Common myeloid progenitor, CD34-positive (primary cell): ENCODE results near the gene C1QL1.

ENCODE experiments used
- CTCF ChIA-PET: fragments of 350-600 bp; sonication (Branson Sonifier 250); formaldehyde crosslinking; loops from one replicate; lab custom pipeline; 2021; ENCODE audit warnings: antibody characterized with exemption; lab: Charles Lee
- POLR2A ChIA-PET: fragments of 350-600 bp; sonication (Branson Sonifier 250); formaldehyde crosslinking; loops from one replicate; lab custom pipeline; 2021; ENCODE audit warnings: antibody characterized with exemption; lab: Charles Lee
- DNase-seq, 3 donors: peaks; one replicate each; pipeline versions ENCODE4 v3.0.0 to v3.0.0-alpha.2; 2013
- H3K27ac ChIP-seq, 2 experiments: 1 replicate in 1 of 2; 2 replicates in 1 of 2; pipeline ENCODE4 v1.7.0; 2013; ENCODE audit warnings: inconsistent platforms in 2 of 2, low read length in 2 of 2, mild to moderate bottlenecking in 2 of 2, low read depth in 1 of 2, moderate library complexity in 1 of 2; ENCODE audit not compliant: severe bottlenecking in 2 of 2, insufficient read depth in 1 of 2, poor library complexity in 1 of 2
- H3K27me3 ChIP-seq, 5 experiments: replicated peaks in 2 of 5; 1 replicate in 3 of 5; 2 replicates in 2 of 5; pipeline versions ENCODE4 v1.6.1 to v1.7.0; 2013; ENCODE audit warnings: low read length in 4 of 5, mild to moderate bottlenecking in 2 of 5, moderate library complexity in 2 of 5, inconsistent platforms in 1 of 5; ENCODE audit not compliant: insufficient read depth in 5 of 5, control insufficient read depth in 4 of 5
- H3K36me3 ChIP-seq, 4 experiments: 1 replicate in 2 of 4; 2 replicates in 2 of 4; pipeline versions ENCODE4 v1.6.1 to v1.7.0; 2013; ENCODE audit warnings: low read length in 3 of 4, control low read depth in 1 of 4, mild to moderate bottlenecking in 1 of 4; ENCODE audit not compliant: control insufficient read depth in 4 of 4, insufficient read depth in 4 of 4
- H3K4me1 ChIP-seq, 4 experiments: 1 replicate in 3 of 4; 2 replicates in 1 of 4; pipeline versions ENCODE4 v1.6.1 to v1.7.1; 2013; ENCODE audit warnings: low read length in 3 of 4, mild to moderate bottlenecking in 3 of 4, control low read depth in 1 of 4, inconsistent platforms in 1 of 4, moderate library complexity in 1 of 4; ENCODE audit not compliant: control insufficient read depth in 4 of 4, insufficient read depth in 4 of 4; ENCODE audit errors: control extremely low read depth in 1 of 4
- H3K4me3 ChIP-seq, 7 experiments: 1 replicate in 4 of 7; 2 replicates in 3 of 7; pipeline versions ENCODE4 v1.5.1 to v1.7.0; 2013; ENCODE audit warnings: mild to moderate bottlenecking in 7 of 7, low read length in 6 of 7, moderate library complexity in 6 of 7, inconsistent platforms in 2 of 7, low read depth in 2 of 7, control low read depth in 1 of 7; ENCODE audit not compliant: insufficient read depth in 4 of 7, control insufficient read depth in 1 of 7; ENCODE audit errors: extremely low read depth in 1 of 7
- H3K9me3 ChIP-seq, 5 experiments: 1 replicate in 4 of 5; 2 replicates in 1 of 5; pipeline versions ENCODE4 v1.6.1 to v1.7.1; 2013; ENCODE audit warnings: low read length in 4 of 5, mild to moderate bottlenecking in 2 of 5, inconsistent platforms in 1 of 5, low read depth in 1 of 5, moderate library complexity in 1 of 5; ENCODE audit not compliant: control insufficient read depth in 4 of 5, insufficient read depth in 2 of 5; ENCODE audit errors: control extremely low read depth in 1 of 5
- WGBS: methylation state at CpG from one replicate; pipeline ENCODE4 v1.1.5; 2013; ENCODE audit not compliant: insufficient coverage; 5-methylcytosine and 5-hydroxymethylcytosine counted together

Gene C1QL1

GRCh38 chr17:44931376-44931775 lies 36.7 kb downstream of the C1QL1 start:
- 100% methylated on average over 4 of the region's 5 CpGs for WGBS
- no peak for DNase-seq
- Histone ChIP-seq H3K27me3 (no peaks in the 10 kb centered on the region), H3K36me3 (peaks cover 0 to 97% (median 56%) of the 10 kb centered on the region in 4 experiments), H3K27ac (no peak overlapping the region), H3K4me1 (no peaks in the 10 kb centered on the region), H3K4me3 (no peak overlapping the region), H3K9me3 (no peaks in the 10 kb centered on the region)
- ChIA-PET CTCF (interaction anchor here (1.7 to 3.4 kb wide), 2 partner anchors 11 to 13 kb away, joined by 6 to 17 read pairs; no protein-coding TSS in a partner anchor), POLR2A (interaction anchor here (0.8 to 1.1 kb wide), 2 partner anchors 30 to 217 kb away, joined by 3 read pairs; partner anchors contain the start of gene HEXIM1)

GRCh38 chr17:44930667-44931066 lies 37.4 kb downstream of the C1QL1 start:
- no peak for DNase-seq
- no peaks in the 10 kb centered on the region for H3K9me3 ChIP-seq
- H3K4me1 ChIP-seq = no peaks in the 10 kb centered on the region
- 100% methylated on average over 5 of the region's 6 CpGs for WGBS
- no peak overlapping the region for H3K27ac ChIP-seq
- no peaks in the 10 kb centered on the region for H3K27me3 ChIP-seq
- ChIA-PET POLR2A (interaction anchor here (1.1 kb wide), 1 partner anchor 29 kb away, joined by 3 read pairs; no protein-coding TSS in a partner anchor), CTCF (interaction anchor here (3.4 kb wide), 1 partner anchor 10 kb away, joined by 17 read pairs; no protein-coding TSS in a partner anchor)
- H3K4me3 ChIP-seq = no peak overlapping the region
- peaks cover 0 to 98% (median 58%) of the 10 kb centered on the region in 4 experiments for H3K36me3 ChIP-seq

- H3K27ac ChIP-seq = no peak overlapping the region
- H3K9me3 ChIP-seq = no peaks in the 10 kb centered on the region
- no peak overlapping the region for H3K4me3 ChIP-seq
- ChIA-PET POLR2A (no interaction called here), CTCF (interaction anchor here (0.9 kb wide), 1 partner anchor 171 kb away, joined by 5 read pairs; no protein-coding TSS in a partner anchor)
- no peak for DNase-seq
- H3K4me1 ChIP-seq = no peaks in the 10 kb centered on the region
- H3K27me3 ChIP-seq = no peaks in the 10 kb centered on the region
- 97% methylated on average over 6 of the region's 7 CpGs for WGBS
- H3K36me3 ChIP-seq = peaks cover 0 to 83% (median 49%) of the 10 kb centered on the region in 4 experiments
Measured at GRCh38 chr17:44928950-44929720, 39.0 kb downstream of the C1QL1 start.

DNA sequence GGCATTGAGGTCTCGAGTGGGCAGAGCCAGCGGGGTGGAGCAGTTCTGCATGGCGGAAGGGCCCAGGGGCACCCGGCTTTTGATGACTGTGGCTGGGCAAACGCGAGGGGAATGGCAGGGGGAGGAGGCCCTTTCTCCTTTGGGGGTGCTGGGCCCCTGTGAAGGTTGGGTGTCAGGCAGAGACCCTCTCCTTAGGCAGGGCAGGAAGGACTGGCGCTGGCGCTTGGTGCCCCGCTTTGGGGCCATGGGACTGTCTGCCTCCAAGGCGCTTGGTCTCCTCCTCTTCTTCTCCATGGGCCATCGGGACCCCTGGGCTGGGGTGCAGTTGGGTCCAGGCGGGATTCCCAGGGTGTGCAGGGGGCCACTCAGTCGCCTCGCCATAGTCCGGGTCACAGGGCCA lies 40.0 kb downstream of the C1QL1 start:
- DNase-seq = no peak
- Histone ChIP-seq H3K27ac (no peak overlapping the region), H3K36me3 (peaks cover 0 to 75% (median 42%) of the 10 kb centered on the region in 4 experiments), H3K4me3 (no peak overlapping the region), H3K27me3 (no peaks in the 10 kb centered on the region), H3K4me1 (no peaks in the 10 kb centered on the region), H3K9me3 (no peaks in the 10 kb centered on the region)
- 99% methylated on average over 14 of the region's 15 CpGs for WGBS
- CTCF ChIA-PET = interaction anchor here (1.1 kb wide), 1 partner anchor 172 kb away, joined by 3 read pairs; no protein-coding TSS in a partner anchor
- POLR2A ChIA-PET = no interaction called here

GRCh38 chr17:44927696-44928095 lies 40.4 kb downstream of the C1QL1 start:
- no peaks in the 10 kb centered on the region for H3K4me1 ChIP-seq
- WGBS = 97% methylated on average over 3 of the region's 3 CpGs
- ChIA-PET CTCF (interaction anchor here (1.1 to 13.3 kb wide), 3 partner anchors 12 to 172 kb away, joined by 3 to 162 read pairs (median 4); partner anchors contain the start of gene GFAP), POLR2A (no interaction called here)
- H3K27ac ChIP-seq = no peak overlapping the region
- no peaks in the 10 kb centered on the region for H3K9me3 ChIP-seq
- no peak for DNase-seq
- H3K27me3 ChIP-seq = peaks cover 0 to 2% (median 0%) of the 10 kb centered on the region in 5 experiments
- no peak overlapping the region for H3K4me3 ChIP-seq
- peaks cover 0 to 71% (median 38%) of the 10 kb centered on the region in 4 experiments for H3K36me3 ChIP-seq

DNA sequence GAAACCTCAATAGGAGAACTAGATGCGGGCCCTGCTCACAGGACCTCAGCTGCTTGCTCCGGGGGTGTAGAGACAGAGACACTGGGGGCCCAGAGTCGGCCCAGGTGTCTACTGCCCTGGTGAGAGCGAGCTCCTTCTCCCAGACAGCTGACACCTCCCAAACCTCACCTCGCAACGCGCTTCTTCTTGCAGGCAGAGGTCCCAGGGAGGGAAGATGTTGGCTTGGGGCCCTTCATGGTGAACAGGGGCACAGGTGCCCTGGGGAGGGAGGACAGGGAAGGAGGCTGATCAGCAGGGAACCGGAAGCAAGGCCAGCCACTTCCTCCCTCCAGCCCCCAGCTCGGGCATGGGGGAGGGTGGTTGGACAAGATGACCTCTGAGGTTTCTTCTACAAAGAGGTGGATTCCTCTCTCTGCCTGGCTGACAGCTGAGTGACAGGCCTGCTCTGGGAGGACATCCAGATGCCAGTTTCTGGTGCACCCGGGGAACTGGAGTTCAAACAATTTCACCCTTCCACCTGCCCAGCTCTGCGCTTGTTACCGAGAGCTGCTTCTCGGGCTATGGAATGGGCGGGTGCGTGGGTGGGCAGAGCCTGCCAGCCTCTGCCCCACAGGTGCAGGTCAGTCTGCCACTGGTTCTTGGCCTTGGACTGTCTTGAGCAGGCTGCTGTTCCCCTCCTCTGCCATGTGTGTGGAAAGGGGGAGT lies 41.1 kb downstream of the C1QL1 start:
- H3K36me3 ChIP-seq = peaks cover 0 to 64% (median 35%) of the 10 kb centered on the region in 4 experiments

More for the DNA sequence above, 41.1 kb downstream of the C1QL1 start:
- Histone ChIP-seq H3K4me3 (no peak overlapping the region), H3K27ac (no peak overlapping the region), H3K9me3 (no peaks in the 10 kb centered on the region), H3K4me1 (no peaks in the 10 kb centered on the region), H3K27me3 (peaks cover 0 to 5% (median 0%) of the 10 kb centered on the region in 5 experiments)
- no peak for DNase-seq
- 91% methylated on average over 9 of the region's 15 CpGs for WGBS
- ChIA-PET POLR2A (no interaction called here), CTCF (interaction anchor here (1.0 to 13.3 kb wide), 6 partner anchors 9 to 208 kb away, joined by 3 to 162 read pairs (median 4); partner anchors contain the start of genes ACBD4 and GFAP)
